B cell (primary cell): ENCODE results near the gene CCL4L2.
A peak's percentile ranks its signal among the peaks of the same experiment; 100 is the strongest.

Source experiments
- CTCF ChIP-seq: fragments of 200-600 bp; IDR thresholded peaks from one replicate; pipeline ENCODE4 v1.8.0; 2022; ENCODE audit warnings: antibody characterized with exemption, mild to moderate bottlenecking
- EZH2 ChIP-seq: IDR thresholded peaks from 2 replicates; pipeline ENCODE4 v1.6.1; 2012; ENCODE audit warnings: borderline replicate concordance, low read depth, mild to moderate bottlenecking, moderate library complexity, low read length; ENCODE audit not compliant: insufficient read depth, poor library complexity, severe bottlenecking

- TF ChIP-seq CTCF, result no peak
- TF ChIP-seq EZH2, result peak; percentile 54
These were observed 27.6 kb upstream of the CCL4L2 start for GRCh38 chr17:36183001-36183971.
